GM23248 (cell line): Measurements from ENCODE around the gene ARHGEF10L.

ENCODE experiments used
- EZH2 ChIP-seq: fragments of 200-600 bp; sonication (generic); IDR thresholded peaks from 2 replicates; pipeline ENCODE4 v1.6.1; 2018; ENCODE audit warnings: antibody characterized with exemption, mild to moderate bottlenecking; ENCODE audit not compliant: insufficient read depth, poor library complexity, severe bottlenecking
- EZH2phosphoT487 ChIP-seq: fragments of 200-600 bp; sonication (generic); IDR thresholded peaks from 2 replicates; pipeline ENCODE4 v1.6.1; 2018; ENCODE audit warnings: antibody characterized with exemption, moderate library complexity, mild to moderate bottlenecking, low read depth; ENCODE audit not compliant: insufficient read depth

GRCh38 chr1:17735793-17736192 lies 196.3 kb downstream of the ARHGEF10L start:
- TF ChIP-seq EZH2phosphoT487 = no peak
- TF ChIP-seq EZH2 = no peak
